CD14-positive monocyte (primary cell): ENCODE measurements around the gene VAMP7. TPM values are rescaled to one million over a fixed set of nuclear protein-coding genes. Genes with fewer than 3 reads are reported as not detected.
A peak's percentile ranks its signal among the peaks of the same experiment; 100 is the strongest.

Source experiments
- DNase-seq, 3 donors: peaks; one replicate each; pipeline ENCODE4 v3.0.0-alpha.2; 2011 to 2022
- H2AFZ ChIP-seq: 2 replicates; pipeline ENCODE4 v1.6.0; 2012; ENCODE audit warnings: mild to moderate bottlenecking, low read depth, low read length, inconsistent platforms; ENCODE audit not compliant: insufficient read depth, poor library complexity, severe bottlenecking
- H3K27ac ChIP-seq, 2 donors: 1 replicate in 1 of 2; 2 replicates in 1 of 2; pipeline ENCODE4 v1.5.1; 2012 to 2013; ENCODE audit warnings: low read length in 2 of 2, control low read depth in 1 of 2, inconsistent platforms in 1 of 2, low read depth in 1 of 2, mild to moderate bottlenecking in 1 of 2
- H3K27me3 ChIP-seq, 2 donors: one replicate each; pipeline versions ENCODE4 v1.6.0 to v1.6.1; 2011 to 2013; ENCODE audit warnings: low read length in 2 of 2; ENCODE audit not compliant: control insufficient read depth in 2 of 2, insufficient read depth in 2 of 2
- H3K36me3 ChIP-seq, 2 donors: replicated peaks in 1 of 2; 1 replicate in 1 of 2; 2 replicates in 1 of 2; pipeline versions ENCODE4 v1.5.1 to v1.6.1; 2012 to 2013; ENCODE audit warnings: low read length in 2 of 2, control low read depth in 1 of 2, inconsistent platforms in 1 of 2, mild to moderate bottlenecking in 1 of 2; ENCODE audit not compliant: insufficient read depth in 2 of 2, control insufficient read depth in 1 of 2
- H3K4me1 ChIP-seq, 2 donors: 1 replicate in 1 of 2; 2 replicates in 1 of 2; pipeline versions ENCODE4 v1.5.1 to v1.6.1; 2012 to 2013; ENCODE audit warnings: low read length in 2 of 2, control low read depth in 1 of 2, inconsistent platforms in 1 of 2, mild to moderate bottlenecking in 1 of 2, moderate library complexity in 1 of 2; ENCODE audit not compliant: insufficient read depth in 2 of 2, control insufficient read depth in 1 of 2
- H3K4me2 ChIP-seq: replicated peaks from 2 replicates; pipeline ENCODE3; 2012; ENCODE audit warnings: low read length, moderate library complexity, mild to moderate bottlenecking; ENCODE audit not compliant: poor library complexity, severe bottlenecking; ENCODE audit errors: extremely low read depth
- H3K4me3 ChIP-seq, 3 experiments: fragments of 200-600 bp in 1 of 3; sonication (generic) in 1 of 3; replicated peaks in 1 of 3; 1 replicate in 2 of 3; 2 replicates in 1 of 3; pipeline ENCODE4 v1.5.1; 2011 to 2013; ENCODE audit warnings: low read length in 3 of 3, mild to moderate bottlenecking in 3 of 3, control low read depth in 2 of 3, low read depth in 2 of 3, inconsistent platforms in 1 of 3, moderate library complexity in 1 of 3
- H3K79me2 ChIP-seq: 2 replicates; pipeline ENCODE4 v1.6.0; 2012; ENCODE audit warnings: mild to moderate bottlenecking, control low read depth, inconsistent platforms, low read length, moderate library complexity; ENCODE audit not compliant: insufficient read depth
- H3K9ac ChIP-seq: 2 replicates; pipeline ENCODE4 v1.6.0; 2017; ENCODE audit warnings: low read length, mild to moderate bottlenecking; ENCODE audit not compliant: insufficient read depth, poor library complexity, severe bottlenecking
- H3K9me3 ChIP-seq, 2 donors: replicated peaks in 1 of 2; 1 replicate in 1 of 2; 2 replicates in 1 of 2; pipeline versions ENCODE4 v1.5.1 to v1.6.1; 2012 to 2013; ENCODE audit warnings: low read length in 2 of 2, control low read depth in 1 of 2; ENCODE audit not compliant: control insufficient read depth in 1 of 2, insufficient read depth in 1 of 2
- H4K20me1 ChIP-seq: 2 replicates; pipeline ENCODE4 v1.6.0; 2012; ENCODE audit warnings: mild to moderate bottlenecking, low read length, control low read depth, moderate library complexity; ENCODE audit not compliant: insufficient read depth
- H3K27ac Mint-ChIP-seq, 7 donors: one replicate each; pipeline ENCODE4 v1.8.0; 2020; ENCODE audit warnings: mild to moderate bottlenecking in 7 of 7, mixed read lengths in 7 of 7, moderate library complexity in 6 of 7, inconsistent platforms in 2 of 7
- H3K27me3 Mint-ChIP-seq, 3 donors: one replicate each; pipeline ENCODE4 v1.8.0; 2021 to 2022; ENCODE audit warnings: low read depth in 3 of 3, mild to moderate bottlenecking in 3 of 3, mixed read lengths in 3 of 3, moderate library complexity in 3 of 3, inconsistent platforms in 1 of 3
- H3K36me3 Mint-ChIP-seq, 2 donors: one replicate each; pipeline ENCODE4 v1.8.0; 2020; ENCODE audit warnings: mixed read lengths in 2 of 2, inconsistent platforms in 1 of 2, mild to moderate bottlenecking in 1 of 2
- H3K4me1 Mint-ChIP-seq: one replicate; pipeline ENCODE4 v1.8.0; 2020; ENCODE audit warnings: mild to moderate bottlenecking, mixed read lengths
- H3K4me3 Mint-ChIP-seq, 2 donors: one replicate each; pipeline ENCODE4 v1.8.0; 2020; ENCODE audit warnings: mild to moderate bottlenecking in 2 of 2, mixed read lengths in 2 of 2, moderate library complexity in 1 of 2
- H3K9me3 Mint-ChIP-seq, 7 donors: one replicate each; pipeline ENCODE4 v1.8.0; 2020 to 2022; ENCODE audit warnings: mixed read lengths in 7 of 7, mild to moderate bottlenecking in 6 of 7, moderate library complexity in 6 of 7, inconsistent platforms in 2 of 7
- WGBS: methylation state at CpG from one replicate; pipeline ENCODE4 v1.1.5; 2013; ENCODE audit warnings: missing lambda C conversion rate; ENCODE audit not compliant: insufficient coverage; 5-methylcytosine and 5-hydroxymethylcytosine counted together
- intact Hi-C, 2 donors: fragments of 100-400 bp; cut with micrococcal nuclease; formaldehyde crosslinking; loops; one replicate each; pipeline versions ENCODE4 v1.15.0 to v1.15.1; 2023
- polyA plus RNA-seq, 3 donors: library from polyadenylated mRNA; depleted of rRNA in 1 of 3; unstranded in 2 of 3; stranded (reverse) in 1 of 3; fragments of 300-500 nt in 2 of 3; fragments of >200 nt in 1 of 3; fragmentation: Illumina TruSeq in 2 of 3; gene quantifications; 1 replicate in 2 of 3; 2 replicates in 1 of 3; pipeline ENCODE4 v1.2.3, GENCODE V29; 2012 to 2021
- TF ChIP-seq, protein P1 (sequence below): fragments of 200-600 bp; IDR thresholded peaks from one replicate; pipeline ENCODE4 v1.8.0; 2022; ENCODE audit warnings: antibody characterized with exemption, mild to moderate bottlenecking

The VAMP7 gene
- polyA plus RNA-seq, 3 donors = 17.9 to 88.8 (median 67.5) TPM

DNA sequence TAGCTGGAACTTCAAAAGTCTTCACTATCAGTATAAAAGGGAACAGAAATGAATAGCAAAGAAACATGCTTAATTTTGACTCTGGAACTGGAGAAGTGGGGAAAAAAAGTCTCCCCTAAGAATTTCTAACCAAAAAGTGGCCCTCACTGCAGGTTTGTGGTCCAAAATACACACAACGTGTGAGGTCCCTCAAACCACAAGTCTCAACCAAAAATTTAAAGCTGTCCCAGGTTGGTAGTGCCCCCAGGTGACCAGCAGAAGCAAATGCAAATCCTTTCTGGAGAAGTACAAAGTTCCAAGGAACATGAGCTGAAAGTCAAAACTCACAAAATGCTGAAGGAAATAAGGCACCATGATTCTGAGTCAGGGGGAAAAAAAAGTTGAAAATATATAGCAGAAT, 23.6 kb upstream of the VAMP7 start:
- Histone ChIP-seq H3K9me3 (no peaks in the 10 kb centered on the region), H3K79me2 (no peaks in the 10 kb centered on the region), H3K36me3 (no peaks in the 10 kb centered on the region), H3K27ac (no peak overlapping the region), H3K4me1 (no peaks in the 10 kb centered on the region), H2AFZ (no peak overlapping the region), H4K20me1 (no peaks in the 10 kb centered on the region), H3K27me3 (no peaks in the 10 kb centered on the region), H3K4me2 (no peak overlapping the region), H3K9ac (no peak overlapping the region), H3K4me3 (no peak overlapping the region)
- H3K27ac Mint-ChIP-seq = no peak overlapping the region
- peaks cover 0 to 3% (median 0%) of the 10 kb centered on the region in 7 donors for H3K9me3 Mint-ChIP-seq
- peaks cover 0 to 2% (median 2%) of the 10 kb centered on the region in 3 donors for H3K27me3 Mint-ChIP-seq
- no peak overlapping the region for H3K4me3 Mint-ChIP-seq
- no peak for DNase-seq
- no peaks in the 10 kb centered on the region for H3K36me3 Mint-ChIP-seq
- TF ChIP-seq, protein P1, sequence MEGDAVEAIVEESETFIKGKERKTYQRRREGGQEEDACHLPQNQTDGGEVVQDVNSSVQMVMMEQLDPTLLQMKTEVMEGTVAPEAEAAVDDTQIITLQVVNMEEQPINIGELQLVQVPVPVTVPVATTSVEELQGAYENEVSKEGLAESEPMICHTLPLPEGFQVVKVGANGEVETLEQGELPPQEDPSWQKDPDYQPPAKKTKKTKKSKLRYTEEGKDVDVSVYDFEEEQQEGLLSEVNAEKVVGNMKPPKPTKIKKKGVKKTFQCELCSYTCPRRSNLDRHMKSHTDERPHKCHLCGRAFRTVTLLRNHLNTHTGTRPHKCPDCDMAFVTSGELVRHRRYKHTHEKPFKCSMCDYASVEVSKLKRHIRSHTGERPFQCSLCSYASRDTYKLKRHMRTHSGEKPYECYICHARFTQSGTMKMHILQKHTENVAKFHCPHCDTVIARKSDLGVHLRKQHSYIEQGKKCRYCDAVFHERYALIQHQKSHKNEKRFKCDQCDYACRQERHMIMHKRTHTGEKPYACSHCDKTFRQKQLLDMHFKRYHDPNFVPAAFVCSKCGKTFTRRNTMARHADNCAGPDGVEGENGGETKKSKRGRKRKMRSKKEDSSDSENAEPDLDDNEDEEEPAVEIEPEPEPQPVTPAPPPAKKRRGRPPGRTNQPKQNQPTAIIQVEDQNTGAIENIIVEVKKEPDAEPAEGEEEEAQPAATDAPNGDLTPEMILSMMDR = peak; percentile 16
- no peaks in the 10 kb centered on the region for H3K4me1 Mint-ChIP-seq
- intact Hi-C loops = no loop called here
- no CpG with 5 or more reads among the region's 1 CpG for WGBS

DNA sequence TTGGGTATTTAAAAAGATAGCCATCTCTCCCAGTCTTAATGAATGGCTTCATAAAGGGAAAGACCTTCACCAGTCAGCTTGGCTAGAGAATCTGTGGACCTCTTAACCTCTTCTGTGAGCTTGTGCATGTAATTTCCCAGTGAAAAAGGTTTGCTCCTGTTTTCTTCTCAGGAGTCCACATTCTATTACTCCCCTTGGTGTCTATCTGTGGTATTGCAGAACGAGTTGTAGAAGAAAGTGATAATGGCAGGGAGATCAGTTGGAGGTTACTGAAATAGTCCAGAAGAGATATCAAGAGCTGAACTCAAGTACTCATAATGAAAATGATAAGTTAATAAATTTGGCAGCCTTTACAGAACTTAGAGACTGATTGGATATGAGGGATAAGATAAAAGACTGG, 16.5 kb upstream of the VAMP7 start:
- Histone ChIP-seq H3K9me3 (peaks cover 7 to 23% of the 10 kb centered on the region in 2 donors), H3K27me3 (no peaks in the 10 kb centered on the region), H3K79me2 (no peaks in the 10 kb centered on the region), H4K20me1 (no peaks in the 10 kb centered on the region), H3K4me2 (no peak overlapping the region), H3K27ac (no peak overlapping the region), H3K9ac (no peak overlapping the region), H3K36me3 (no peaks in the 10 kb centered on the region), H3K4me3 (no peak overlapping the region), H3K4me1 (no peaks in the 10 kb centered on the region), H2AFZ (no peak overlapping the region)
- Mint-ChIP-seq H3K36me3 (no peaks in the 10 kb centered on the region), H3K27ac (no peak overlapping the region), H3K27me3 (peaks cover 0 to 4% (median 0%) of the 10 kb centered on the region in 3 donors), H3K4me1 (no peaks in the 10 kb centered on the region), H3K9me3 (peaks cover 7 to 22% (median 13%) of the 10 kb centered on the region in 7 donors), H3K4me3 (no peak overlapping the region)
- TF ChIP-seq, protein P1 = no peak
- no peak for DNase-seq
- intact Hi-C loops = no loop called here
- no CpG with 5 or more reads among the region's 1 CpG for WGBS
